H1 (cell line): ENCODE measurements around the gene UBE2O. TPM values are rescaled to one million over a fixed set of nuclear protein-coding genes. Genes with fewer than 3 reads are reported as not detected.

Experiments used
- CTCF ChIA-PET: fragments of 300-600 bp; sonication (Branson Sonifier 250); formaldehyde crosslinking; loops from one replicate; lab custom pipeline; 2021; ENCODE audit not compliant: partially characterized antibody; lab: Charles Lee
- POLR2A ChIA-PET: fragments of 300-600 bp; sonication (Branson Sonifier 250); formaldehyde crosslinking; loops from one replicate; lab custom pipeline; 2021; ENCODE audit warnings: inconsistent platforms; ENCODE audit not compliant: partially characterized antibody; lab: Charles Lee
- DNase-seq, 2 experiments: peaks; one replicate each; pipeline versions ENCODE4 v3.0.0 to v3.0.0-alpha.2; 2010 to 2022; ENCODE audit warnings: low spot score in 2 of 2, low read depth in 1 of 2, mixed read lengths in 1 of 2
- FAIRE-seq: peaks from 2 replicates; lab custom pipeline; 2011; peaks lifted over from hg19 to GRCh38; lab: Jason Lieb, UNC
- H2AFZ ChIP-seq: 2 replicates; pipeline ENCODE4 v1.8.1; 2012; ENCODE audit warnings: low read length, inconsistent platforms
- H2AK5ac ChIP-seq: 2 replicates; pipeline ENCODE4 v1.6.1; 2013; ENCODE audit warnings: low read depth, low read length
- H2BK120ac ChIP-seq: replicated peaks from 2 replicates; pipeline ENCODE3; 2013; ENCODE audit warnings: low read depth, low read length, inconsistent platforms
- H2BK12ac ChIP-seq: 2 replicates; pipeline ENCODE4 v1.6.1; 2013; ENCODE audit warnings: low read depth, low read length
- H2BK15ac ChIP-seq: 2 replicates; pipeline ENCODE4 v1.6.1; 2013; ENCODE audit warnings: low read length
- H2BK20ac ChIP-seq: 2 replicates; pipeline ENCODE4 v1.6.1; 2013; ENCODE audit warnings: low read length
- H2BK5ac ChIP-seq: 2 replicates; pipeline ENCODE4 v1.6.1; 2013; ENCODE audit warnings: low read depth, low read length
- H3K14ac ChIP-seq: 2 replicates; pipeline ENCODE4 v1.6.1; 2013; ENCODE audit warnings: inconsistent platforms; ENCODE audit not compliant: insufficient read length
- H3K18ac ChIP-seq: 2 replicates; pipeline ENCODE4 v1.6.1; 2013; ENCODE audit warnings: low read length; ENCODE audit errors: extremely low read depth
- H3K23ac ChIP-seq: 2 replicates; pipeline ENCODE4 v1.6.1; 2013; ENCODE audit warnings: inconsistent platforms; ENCODE audit not compliant: insufficient read length
- H3K23me2 ChIP-seq: 2 replicates; pipeline ENCODE4 v1.6.1; 2013; ENCODE audit warnings: low read depth, low read length
- H3K27ac ChIP-seq: 2 replicates; pipeline ENCODE4 v1.6.1; 2011; ENCODE audit warnings: low read depth, low read length, inconsistent platforms
- H3K27me3 ChIP-seq, 4 experiments: replicated peaks in 1 of 4; 1 replicate in 1 of 4; 2 replicates in 3 of 4; pipeline versions ENCODE4 v1.6.1 to v1.8.1; 2011 to 2013; ENCODE audit warnings: low read length in 3 of 4, mild to moderate bottlenecking in 3 of 4, inconsistent platforms in 2 of 4, mixed read lengths in 2 of 4, moderate library complexity in 1 of 4; ENCODE audit not compliant: control insufficient read depth in 3 of 4, insufficient read depth in 3 of 4; ENCODE audit errors: extremely low read depth in 1 of 4
- H3K36me3 ChIP-seq, 4 experiments: 2 replicates each; pipeline versions ENCODE4 v1.6.1 to v1.8.1; 2011 to 2013; ENCODE audit warnings: mild to moderate bottlenecking in 4 of 4, low read length in 3 of 4, moderate library complexity in 2 of 4, control low read depth in 1 of 4, inconsistent platforms in 1 of 4; ENCODE audit not compliant: insufficient read depth in 4 of 4, control insufficient read depth in 2 of 4
- H3K4ac ChIP-seq: replicated peaks from 2 replicates; pipeline ENCODE3; 2013; ENCODE audit warnings: low read length, low read depth, mixed read lengths, inconsistent platforms; ENCODE audit not compliant: insufficient read length
- H3K4me1 ChIP-seq, 4 experiments: replicated peaks in 1 of 4; 1 replicate in 1 of 4; 2 replicates in 3 of 4; pipeline versions ENCODE4 v1.6.1 to v1.8.1; 2011 to 2013; ENCODE audit warnings: low read length in 3 of 4, inconsistent platforms in 2 of 4, mixed read lengths in 1 of 4; ENCODE audit not compliant: insufficient read depth in 4 of 4, control insufficient read depth in 3 of 4
- H3K4me2 ChIP-seq, 2 experiments: 2 replicates each; pipeline versions ENCODE4 v1.6.1 to v1.8.1; 2011 to 2013; ENCODE audit warnings: low read depth in 2 of 2, low read length in 2 of 2, control low read depth in 1 of 2, inconsistent platforms in 1 of 2, mild to moderate bottlenecking in 1 of 2; ENCODE audit not compliant: insufficient read depth in 1 of 2
- H3K4me3 ChIP-seq, 4 experiments: fragments of 200-600, 300-600 bp in 1 of 4; sonication (generic), shearing (Covaris generic), sonication (Bioruptor Twin) in 1 of 4; 2 replicates each; pipeline versions ENCODE4 v1.5.1 to v1.8.1; 2011 to 2016; ENCODE audit warnings: low read length in 4 of 4, low read depth in 3 of 4, control low read depth in 2 of 4, inconsistent platforms in 2 of 4, mild to moderate bottlenecking in 2 of 4, mixed read lengths in 1 of 4, moderate library complexity in 1 of 4; ENCODE audit not compliant: insufficient read depth in 2 of 4; ENCODE audit errors: extremely low read depth in 1 of 4
- H3K56ac ChIP-seq: replicated peaks from 2 replicates; pipeline ENCODE3; 2013; ENCODE audit warnings: low read depth, mild to moderate bottlenecking, mixed read lengths, low read length, inconsistent platforms; ENCODE audit not compliant: insufficient read length
- H3K79me1 ChIP-seq: 2 replicates; pipeline ENCODE4 v1.6.1; 2013; ENCODE audit warnings: low read depth, low read length, control low read depth
- H3K79me2 ChIP-seq, 2 experiments: 2 replicates each; pipeline versions ENCODE4 v1.6.1 to v1.8.1; 2012 to 2013; ENCODE audit warnings: low read length in 2 of 2, mild to moderate bottlenecking in 2 of 2, inconsistent platforms in 1 of 2; ENCODE audit not compliant: insufficient read depth in 2 of 2, control insufficient read depth in 1 of 2
- H3K9ac ChIP-seq, 4 experiments: replicated peaks in 1 of 4; 1 replicate in 1 of 4; 2 replicates in 3 of 4; pipeline versions ENCODE4 v1.6.1 to v1.8.1; 2011 to 2013; ENCODE audit warnings: low read depth in 3 of 4, low read length in 3 of 4, control low read depth in 2 of 4, mild to moderate bottlenecking in 2 of 4, moderate library complexity in 2 of 4, inconsistent platforms in 1 of 4; ENCODE audit errors: extremely low read depth in 1 of 4
- H3K9me3 ChIP-seq, 2 experiments: 2 replicates each; pipeline versions ENCODE4 v1.6.1 to v1.8.1; 2012 to 2013; ENCODE audit warnings: mild to moderate bottlenecking in 2 of 2, moderate library complexity in 2 of 2, control low read depth in 1 of 2, inconsistent platforms in 1 of 2, low read depth in 1 of 2, low read length in 1 of 2, mixed read lengths in 1 of 2; ENCODE audit not compliant: insufficient read depth in 2 of 2
- H4K20me1 ChIP-seq, 2 experiments: replicated peaks in 1 of 2; 2 replicates each; pipeline versions ENCODE3 to v1.8.1; 2011 to 2013; ENCODE audit warnings: inconsistent platforms in 2 of 2, low read length in 2 of 2, mild to moderate bottlenecking in 1 of 2; ENCODE audit not compliant: insufficient read depth in 2 of 2, control insufficient read depth in 1 of 2
- H4K5ac ChIP-seq: 2 replicates; pipeline ENCODE4 v1.6.1; 2013; ENCODE audit warnings: low read length, low read depth, mixed read lengths, inconsistent platforms; ENCODE audit not compliant: insufficient read length
- H4K8ac ChIP-seq: 2 replicates; pipeline ENCODE4 v1.8.0; 2013; ENCODE audit warnings: mild to moderate bottlenecking, moderate library complexity, low read length, inconsistent platforms; ENCODE audit not compliant: insufficient read depth; ENCODE audit errors: extremely low read depth
- H4K91ac ChIP-seq: replicated peaks from 2 replicates; pipeline ENCODE3; 2013; ENCODE audit warnings: low read length, mixed read lengths, inconsistent platforms; ENCODE audit not compliant: insufficient read length
- CBX8 ChIP-seq: fragments of 300-800, 300-1000 bp; sonication (generic); IDR thresholded peaks from 2 replicates; pipeline ENCODE4 v1.7.1; 2016; ENCODE audit warnings: low read depth, low read length, borderline replicate concordance
- CHD2 ChIP-seq: IDR thresholded peaks from 2 replicates; pipeline ENCODE4 v1.6.1; 2012; ENCODE audit warnings: low read length, improper control_type of control experiment
- CREB1 ChIP-seq: IDR thresholded peaks from 2 replicates; pipeline ENCODE4 v1.6.1; 2012; ENCODE audit warnings: inconsistent platforms
- EGR1 ChIP-seq: IDR thresholded peaks from 2 replicates; pipeline ENCODE4 v1.6.1; 2011; ENCODE audit warnings: low read depth, low read length, borderline replicate concordance
- JUN ChIP-seq: IDR thresholded peaks from 2 replicates; pipeline ENCODE4 v1.6.1; 2011; ENCODE audit warnings: low read depth, mild to moderate bottlenecking, improper control_type of control experiment, low read length
- JUND ChIP-seq: IDR thresholded peaks from 2 replicates; pipeline ENCODE4 v1.6.1; 2011; ENCODE audit warnings: mild to moderate bottlenecking, improper control_type of control experiment, low read length
- NANOG ChIP-seq: IDR thresholded peaks from 2 replicates; pipeline ENCODE4 v1.6.1; 2011; ENCODE audit warnings: low read length, low read depth, mild to moderate bottlenecking, inconsistent platforms; ENCODE audit not compliant: insufficient read depth, poor library complexity, severe bottlenecking
- NRF1 ChIP-seq: IDR thresholded peaks from 2 replicates; pipeline ENCODE4 v1.6.1; 2011; ENCODE audit warnings: mild to moderate bottlenecking, low read depth, low read length, improper control_type of control experiment
- POLR2AphosphoS5 ChIP-seq: IDR thresholded peaks from 2 replicates; pipeline ENCODE4 v1.6.1; 2011; ENCODE audit warnings: low read depth, low read length
- RNF2 ChIP-seq: fragments of 200-900, 300-1000 bp; sonication (generic); IDR thresholded peaks from 2 replicates; pipeline ENCODE4 v1.7.1; 2016; ENCODE audit warnings: borderline replicate concordance, low read depth, mild to moderate bottlenecking, antibody characterized with exemption, low read length; ENCODE audit not compliant: poor library complexity, severe bottlenecking; ENCODE audit errors: missing control alignments
- SIX5 ChIP-seq: IDR thresholded peaks from 2 replicates; pipeline ENCODE4 v1.6.1; 2011; ENCODE audit warnings: mild to moderate bottlenecking, low read depth, low read length
- SP1 ChIP-seq: IDR thresholded peaks from 2 replicates; pipeline ENCODE4 v1.6.1; 2011; ENCODE audit warnings: low read depth, low read length
- SP2 ChIP-seq: IDR thresholded peaks from 2 replicates; pipeline ENCODE4 v1.6.1; 2012; ENCODE audit warnings: mild to moderate bottlenecking, low read length, inconsistent platforms
- SUZ12 ChIP-seq: fragments of 200-600 bp; sonication (generic); IDR thresholded peaks from 2 replicates; pipeline ENCODE4 v1.6.1; 2012; ENCODE audit warnings: mild to moderate bottlenecking, inconsistent platforms, low read length, moderate library complexity, mixed read lengths
- ZNF274 ChIP-seq: IDR thresholded peaks from 2 replicates; pipeline ENCODE4 v1.7.0; 2012; ENCODE audit warnings: low read length, borderline replicate concordance; ENCODE audit errors: extremely low read depth
- WGBS, 2 experiments: shearing (Covaris generic) in 1 of 2; methylation state at CpG; one replicate each; pipeline versions ENCODE4 v1.1.6 to v1.1.7; 2013 to 2015; ENCODE audit warnings: low lambda C conversion rate in 2 of 2, mixed read lengths in 2 of 2, inconsistent platforms in 1 of 2, low coverage in 1 of 2, missing lambda C conversion rate in 1 of 2; ENCODE audit not compliant: insufficient replicate concordance in 2 of 2, insufficient coverage in 1 of 2, insufficient read length in 1 of 2; ENCODE audit errors: extremely low coverage in 1 of 2, missing lambda C conversion rate in 1 of 2; 5-methylcytosine and 5-hydroxymethylcytosine counted together
- polyA plus RNA-seq, 7 experiments: library from polyadenylated mRNA; depleted of rRNA in 3 of 7; stranded (reverse) in 5 of 7; unstranded in 2 of 7; fragments of >200 nt in 5 of 7; fragments of 200-250 nt in 2 of 7; gene quantifications; 1 replicate in 5 of 7; 2 replicates in 1 of 7; 4 replicates in 1 of 7; pipeline versions ENCODE4 v1.2.1 to v1.2.3, GENCODE V29; 2011 to 2013; ENCODE audit warnings: missing spikeins in 2 of 7, mixed read lengths in 2 of 7
- total RNA-seq: library from RNA; stranded (reverse); fragmentation: NEBNext Ultra II Directional; extraction: Animal tissue kit (Norgen Biotek cat#: 25700); gene quantifications from 2 replicates; pipeline ENCODE4 v1.2.1, GENCODE V29; 2021

UBE2O gene
- total and polyA plus RNA-seq, 2 of the 8 experiments (the other 6 are each of a cell fraction or from before 2014, with no cell fraction given): 24.4 to 63.0 TPM

GRCh38 chr17:76345377-76345974 lies 107.5 kb downstream of the UBE2O start:
- Histone ChIP-seq H2BK12ac (no peak overlapping the region), H3K79me2 (peaks cover 0 to 3% of the 10 kb centered on the region in 2 experiments; a peak in 1 of 4 replicates), H4K8ac (no peak overlapping the region), H4K5ac (no peak overlapping the region), H3K56ac (no peak overlapping the region), H3K23me2 (no peaks in the 10 kb centered on the region), H3K4me2 (no peak overlapping the region), H3K4ac (no peak overlapping the region), H2BK5ac (no peak overlapping the region), H3K27me3 (no peaks in the 10 kb centered on the region), H2AK5ac (no peak overlapping the region), H3K27ac (no peak overlapping the region), H3K23ac (no peak overlapping the region), H2BK15ac (no peak overlapping the region), H3K36me3 (peaks cover 4 to 24% (median 9%) of the 10 kb centered on the region in 4 experiments; a peak in 5 of 8 replicates), H3K18ac (no peak overlapping the region), H4K20me1 (peaks cover 0 to 2% of the 10 kb centered on the region in 2 experiments), H3K9ac (no peak overlapping the region), H3K4me1 (no peaks in the 10 kb centered on the region), H4K91ac (no peak overlapping the region), H2BK120ac (no peak overlapping the region), H2BK20ac (no peak overlapping the region), H3K79me1 (no peaks in the 10 kb centered on the region), H3K14ac (no peak overlapping the region), H3K4me3 (no peak overlapping the region), H3K9me3 (no peaks in the 10 kb centered on the region), H2AFZ (no peak overlapping the region)
- DNase-seq: no peak
- no peak for FAIRE-seq
- CTCF ChIA-PET: interaction anchor here (1.6 to 29.3 kb wide), 2 partner anchors 20 to 41 kb away, joined by 4 to 635 read pairs; partner anchors contain the start of gene SPHK1
- POLR2A ChIA-PET: interaction anchor here (0.8 kb wide), 1 partner anchor 9 kb away, joined by 3 read pairs; no protein-coding TSS in a partner anchor
- WGBS, 2 experiments: 89% methylated on average over 9 of the region's 14 CpGs; no CpG with 5 or more reads in 1 of the 2 experiments
- TF ChIP-seq CBX8: no peak
- TF ChIP-seq CREB1: no peak
- TF ChIP-seq SP1: no peak
- no peak for TF ChIP-seq EGR1
- no peak for TF ChIP-seq NANOG
- no peak for TF ChIP-seq POLR2AphosphoS5
- no peak for TF ChIP-seq SP2
- TF ChIP-seq NRF1: no peak
- no peak for TF ChIP-seq CHD2
- no peak for TF ChIP-seq JUND
- TF ChIP-seq SIX5: no peak
- TF ChIP-seq RNF2: no peak
- TF ChIP-seq JUN: no peak
- TF ChIP-seq SUZ12: no peak
- no peak for TF ChIP-seq ZNF274
